Activated naive CD8-positive, alpha-beta T cell (primary cell): ENCODE results near the gene AQP1.

Experiments
- H3K27ac Mint-ChIP-seq: one replicate; pipeline ENCODE4 v1.8.0; 2021; ENCODE audit warnings: mixed read lengths
- H3K27me3 Mint-ChIP-seq: one replicate; pipeline ENCODE4 v1.8.0; 2021; ENCODE audit warnings: mixed read lengths
- H3K36me3 Mint-ChIP-seq: one replicate; pipeline ENCODE4 v1.8.0; 2021; ENCODE audit warnings: mixed read lengths
- H3K4me1 Mint-ChIP-seq: one replicate; pipeline ENCODE4 v1.8.0; 2021; ENCODE audit warnings: low read depth, mixed read lengths
- H3K4me3 Mint-ChIP-seq: one replicate; pipeline ENCODE4 v1.8.0; 2021; ENCODE audit warnings: mild to moderate bottlenecking, mixed read lengths
- H3K9me3 Mint-ChIP-seq: one replicate; pipeline ENCODE4 v1.8.0; 2021; ENCODE audit warnings: low read depth, mixed read lengths

Gene AQP1

DNA sequence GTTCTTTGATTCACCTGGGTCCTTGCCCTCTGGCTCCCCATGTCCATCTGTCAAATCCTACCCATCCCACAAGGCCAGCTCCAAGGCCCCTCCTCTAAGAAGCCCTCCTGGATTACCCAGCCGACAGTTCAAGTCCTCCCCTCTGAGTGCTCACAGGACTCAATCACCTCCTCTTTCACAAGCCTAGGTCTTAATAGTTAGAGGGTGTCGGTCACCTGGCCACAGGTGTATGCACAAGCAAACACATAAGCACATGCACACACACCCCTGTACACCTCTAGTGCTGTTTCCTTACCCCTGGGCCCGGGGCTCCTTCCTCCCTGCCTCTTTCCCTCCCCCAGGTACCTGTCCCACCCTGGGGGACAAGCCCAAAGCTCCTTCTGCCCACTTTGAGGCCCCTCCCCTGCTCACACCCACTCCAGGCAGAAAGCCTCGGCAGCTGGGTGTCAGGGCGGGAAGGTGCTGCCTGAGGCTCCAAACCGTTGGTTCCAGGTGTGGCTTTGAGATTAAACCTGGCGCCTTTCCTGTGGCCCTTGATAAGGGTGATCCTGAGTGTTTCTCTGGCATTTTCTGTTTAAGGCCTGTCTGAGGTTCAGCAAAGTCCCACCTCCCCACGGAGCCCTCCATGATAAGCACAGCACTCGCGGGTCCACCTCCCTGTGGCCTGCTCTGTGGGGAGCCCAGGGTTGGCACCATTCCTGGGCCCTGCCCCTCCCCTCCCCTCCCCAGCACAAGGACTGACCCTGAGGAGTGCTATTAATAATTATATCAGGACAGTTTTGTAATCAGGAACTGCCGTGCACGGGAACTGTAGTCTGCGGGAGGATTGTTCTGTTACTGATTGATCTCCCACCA, 14.6 kb upstream of the AQP1 start:
- Mint-ChIP-seq H3K9me3 (no peaks in the 10 kb centered on the region), H3K36me3 (no peaks in the 10 kb centered on the region), H3K27me3 (no peaks in the 10 kb centered on the region), H3K27ac (no peak overlapping the region), H3K4me1 (no peaks in the 10 kb centered on the region), H3K4me3 (no peak overlapping the region)

DNA sequence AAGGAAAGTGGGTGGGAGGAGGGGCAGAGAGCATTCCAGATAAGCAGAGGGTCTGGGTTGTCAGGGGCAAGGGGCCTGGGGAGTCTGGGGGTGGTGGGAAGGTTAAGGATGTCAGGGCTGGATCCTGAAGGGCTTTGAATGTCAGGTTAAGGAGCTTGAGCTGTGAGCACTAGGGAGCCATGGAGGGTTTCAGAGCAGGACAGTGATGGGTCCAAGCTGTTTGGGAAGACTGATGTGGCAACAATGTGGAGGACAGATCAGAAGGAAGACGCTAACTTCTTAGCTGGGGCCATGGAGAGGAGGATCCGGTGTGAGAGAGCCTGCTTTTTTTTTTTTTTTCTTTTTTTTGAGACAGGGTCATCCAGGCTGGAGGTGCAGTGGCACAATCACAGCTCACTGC, 13.9 kb upstream of the AQP1 start:
- H3K4me1 Mint-ChIP-seq: no peaks in the 10 kb centered on the region
- no peak overlapping the region for H3K27ac Mint-ChIP-seq
- H3K4me3 Mint-ChIP-seq: no peak overlapping the region
- H3K36me3 Mint-ChIP-seq: no peaks in the 10 kb centered on the region
- no peaks in the 10 kb centered on the region for H3K9me3 Mint-ChIP-seq
- H3K27me3 Mint-ChIP-seq: no peaks in the 10 kb centered on the region

DNA sequence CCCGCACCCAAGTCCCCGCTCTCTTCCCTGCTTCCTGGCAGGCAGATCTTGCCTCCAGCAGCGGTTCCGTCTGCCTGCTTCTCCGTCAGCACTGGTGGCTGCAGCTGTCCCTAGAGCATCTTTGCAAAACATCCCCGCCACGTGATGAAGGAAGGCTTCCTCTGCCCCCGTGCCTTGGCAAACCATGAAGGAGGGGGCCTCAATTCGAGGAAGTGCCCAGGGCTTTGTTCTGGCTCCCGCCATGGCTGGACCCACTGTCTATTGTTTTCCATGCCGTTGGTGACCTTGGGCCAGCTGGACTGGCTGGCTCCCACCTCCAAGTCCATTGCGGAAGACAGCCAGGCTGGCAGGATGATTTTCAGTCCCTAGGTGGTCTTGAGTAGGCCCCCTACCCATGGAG, 13.2 kb upstream of the AQP1 start:
- Mint-ChIP-seq H3K4me3 (no peak overlapping the region), H3K27ac (no peak overlapping the region)

DNA sequence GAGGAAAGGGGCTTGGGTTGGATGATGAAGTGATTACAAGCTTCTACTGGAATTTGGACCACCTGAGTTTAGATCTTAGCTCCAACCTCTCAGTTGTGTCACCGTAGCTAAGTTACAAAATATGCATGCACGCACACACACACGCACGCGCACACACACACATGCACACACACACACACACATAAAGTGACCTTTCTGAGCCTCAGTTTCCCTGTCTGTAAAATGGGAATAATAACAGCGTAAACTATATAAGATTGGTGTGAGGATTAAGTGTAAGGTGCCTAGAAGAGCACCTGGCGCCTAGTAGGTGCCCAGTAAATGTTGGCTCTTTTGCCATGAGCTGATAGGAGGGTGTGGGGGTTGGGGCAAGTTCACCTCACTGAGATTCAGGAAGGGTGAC, 12.6 kb upstream of the AQP1 start:
- Mint-ChIP-seq H3K4me1 (no peaks in the 10 kb centered on the region), H3K27ac (no peak overlapping the region), H3K36me3 (no peaks in the 10 kb centered on the region), H3K27me3 (no peaks in the 10 kb centered on the region), H3K4me3 (no peak overlapping the region), H3K9me3 (no peaks in the 10 kb centered on the region)

More for the DNA sequence above, 13.2 kb upstream of the AQP1 start:
- Mint-ChIP-seq H3K36me3 (no peaks in the 10 kb centered on the region), H3K4me1 (no peaks in the 10 kb centered on the region), H3K27me3 (no peaks in the 10 kb centered on the region), H3K9me3 (no peaks in the 10 kb centered on the region)

DNA sequence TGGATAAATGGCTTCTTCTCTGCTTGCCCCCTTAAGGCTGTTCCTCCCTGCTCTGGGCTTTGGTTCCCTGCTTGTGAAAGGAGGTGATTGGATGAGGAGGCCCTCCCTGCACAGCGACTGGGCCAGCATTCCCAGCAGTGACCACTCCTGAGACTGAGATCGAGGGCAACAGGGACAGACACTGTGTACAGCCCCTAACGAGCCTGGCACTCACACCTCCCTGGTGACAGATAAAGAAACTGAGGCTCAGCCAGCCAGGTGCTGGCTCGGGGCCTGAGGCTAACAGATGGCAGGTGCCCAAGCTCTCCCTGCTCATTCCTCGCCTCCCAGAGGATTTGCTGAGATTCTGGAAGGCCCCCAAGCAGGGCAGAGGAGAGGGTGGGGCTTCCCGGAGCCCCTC, 12.0 kb upstream of the AQP1 start:
- Mint-ChIP-seq H3K9me3 (no peaks in the 10 kb centered on the region), H3K27ac (no peak overlapping the region), H3K27me3 (no peaks in the 10 kb centered on the region), H3K4me3 (no peak overlapping the region), H3K36me3 (no peaks in the 10 kb centered on the region), H3K4me1 (no peaks in the 10 kb centered on the region)

DNA sequence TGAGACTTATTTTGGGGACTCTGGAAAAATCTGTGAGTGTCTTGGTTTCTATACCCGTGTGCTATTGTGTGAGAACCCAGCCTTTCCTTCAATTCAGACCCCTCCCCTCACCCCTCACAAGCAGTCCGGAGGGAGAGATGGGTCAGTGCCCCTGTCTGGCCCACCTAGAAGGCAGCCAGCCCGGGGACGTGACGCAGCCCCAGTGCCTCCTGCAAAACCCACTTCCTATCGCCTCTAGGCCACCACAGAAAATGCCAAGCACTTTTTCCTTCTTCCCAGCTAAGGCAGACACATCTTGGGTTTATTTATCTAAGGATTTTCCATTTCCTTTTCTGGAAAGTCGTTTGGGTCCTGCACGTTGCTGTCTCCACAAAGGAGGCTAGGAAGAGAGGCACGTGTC, 11.6 kb upstream of the AQP1 start:
- H3K9me3 Mint-ChIP-seq: no peaks in the 10 kb centered on the region

DNA sequence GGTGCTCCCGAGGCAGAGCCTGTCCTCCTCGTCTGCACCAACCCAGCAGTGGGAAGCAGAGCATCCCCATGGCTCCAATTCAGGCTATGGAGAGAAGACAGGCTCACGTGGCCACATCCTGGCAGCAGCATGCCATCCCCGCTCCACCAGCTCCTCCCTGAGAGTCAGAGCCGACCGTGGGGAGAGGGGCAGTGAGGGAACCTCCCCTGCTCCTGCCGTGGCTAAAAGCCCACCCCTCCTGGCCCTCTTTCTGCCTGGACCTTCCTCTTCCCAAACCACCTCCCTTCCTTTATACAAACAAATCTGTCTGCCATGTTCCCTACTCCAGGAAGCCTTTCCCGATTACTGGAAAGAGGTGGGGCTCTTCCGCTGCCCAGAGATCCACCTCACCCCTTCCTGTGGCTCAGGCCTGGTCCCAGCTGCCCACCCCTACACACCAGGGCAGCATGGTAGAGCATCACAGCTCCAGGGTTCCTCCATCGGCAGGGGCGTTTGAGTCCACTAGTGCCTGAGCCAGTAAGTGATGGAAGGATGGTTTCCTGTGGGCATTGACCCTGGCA, 10.8 kb upstream of the AQP1 start:
- no peaks in the 10 kb centered on the region for H3K4me1 Mint-ChIP-seq
- no peak overlapping the region for H3K4me3 Mint-ChIP-seq
- H3K36me3 Mint-ChIP-seq: no peaks in the 10 kb centered on the region
- no peaks in the 10 kb centered on the region for H3K9me3 Mint-ChIP-seq
- no peak overlapping the region for H3K27ac Mint-ChIP-seq
- no peaks in the 10 kb centered on the region for H3K27me3 Mint-ChIP-seq

More for the DNA sequence above, 11.6 kb upstream of the AQP1 start:
- Mint-ChIP-seq H3K27ac (no peak overlapping the region), H3K27me3 (no peaks in the 10 kb centered on the region), H3K4me3 (no peak overlapping the region), H3K4me1 (no peaks in the 10 kb centered on the region), H3K36me3 (no peaks in the 10 kb centered on the region)

DNA sequence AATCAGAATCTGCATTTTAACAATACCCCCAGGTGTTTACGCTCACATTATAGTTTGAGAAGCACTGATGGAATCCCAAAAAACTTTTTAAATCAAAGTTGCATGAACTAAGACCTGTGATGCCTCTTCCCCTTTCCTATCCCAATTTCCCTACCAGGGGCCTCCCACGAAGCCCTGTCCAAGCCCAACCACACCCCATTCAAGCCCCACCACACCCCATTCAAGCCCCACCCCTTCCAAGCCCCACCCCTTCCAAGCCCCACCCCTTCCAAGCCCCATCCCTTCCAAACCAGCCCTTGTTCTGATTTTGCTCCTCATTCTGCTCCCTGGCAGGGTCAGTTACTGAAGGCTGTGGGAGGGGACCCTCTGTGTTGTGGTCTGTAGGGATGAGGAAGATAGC, 9.8 kb upstream of the AQP1 start:
- Mint-ChIP-seq H3K4me3 (no peak overlapping the region), H3K27ac (no peak overlapping the region), H3K36me3 (no peaks in the 10 kb centered on the region), H3K9me3 (no peaks in the 10 kb centered on the region), H3K27me3 (no peaks in the 10 kb centered on the region), H3K4me1 (no peaks in the 10 kb centered on the region)

DNA sequence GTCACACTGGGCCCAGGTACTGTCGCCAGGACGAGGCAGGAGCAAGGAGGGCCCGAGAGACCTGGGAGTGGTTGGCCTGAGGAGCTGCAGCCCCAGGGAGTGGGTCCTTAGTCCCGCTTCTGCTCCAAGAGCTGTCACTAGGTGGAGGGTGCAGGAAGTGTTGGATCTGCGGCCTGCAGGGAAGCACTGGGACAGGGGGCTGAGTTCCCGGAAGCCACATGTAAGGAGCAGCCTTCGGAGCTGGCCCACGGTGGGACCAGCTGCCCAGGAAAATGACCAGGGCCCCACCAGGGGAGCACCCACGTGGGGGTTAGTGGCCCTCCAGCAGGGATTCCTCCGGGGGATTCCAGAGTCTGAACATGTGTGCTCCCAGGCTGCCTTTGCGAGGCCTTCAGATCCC, 9.2 kb upstream of the AQP1 start:
- no peak overlapping the region for H3K4me3 Mint-ChIP-seq
- no peaks in the 10 kb centered on the region for H3K4me1 Mint-ChIP-seq
- no peaks in the 10 kb centered on the region for H3K36me3 Mint-ChIP-seq
- no peaks in the 10 kb centered on the region for H3K9me3 Mint-ChIP-seq
- H3K27me3 Mint-ChIP-seq: no peaks in the 10 kb centered on the region
- no peak overlapping the region for H3K27ac Mint-ChIP-seq

DNA sequence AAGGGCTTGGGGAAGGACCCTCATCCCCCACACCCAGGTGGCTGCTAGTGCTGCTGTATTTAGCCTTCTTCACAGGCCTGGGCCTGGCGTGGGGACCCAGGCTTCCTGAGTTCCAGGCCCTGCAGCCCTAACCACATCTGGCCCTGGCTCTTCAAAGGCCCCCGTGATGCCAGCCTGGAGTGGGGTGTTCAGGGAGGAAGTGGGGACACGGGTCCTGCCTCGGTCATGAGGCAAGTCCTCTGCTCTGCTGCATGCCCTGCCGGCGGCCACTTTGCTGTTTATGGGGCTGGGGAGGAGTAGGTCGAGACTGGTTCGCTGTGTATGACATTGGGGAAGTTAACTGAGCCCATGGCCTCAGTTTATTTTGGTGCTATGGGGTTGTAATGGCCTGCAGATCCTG, 8.5 kb upstream of the AQP1 start:
- H3K4me1 Mint-ChIP-seq: no peaks in the 10 kb centered on the region
- H3K27me3 Mint-ChIP-seq: no peaks in the 10 kb centered on the region
- H3K9me3 Mint-ChIP-seq: no peaks in the 10 kb centered on the region
- no peak overlapping the region for H3K27ac Mint-ChIP-seq
- H3K36me3 Mint-ChIP-seq: no peaks in the 10 kb centered on the region
- no peak overlapping the region for H3K4me3 Mint-ChIP-seq

DNA sequence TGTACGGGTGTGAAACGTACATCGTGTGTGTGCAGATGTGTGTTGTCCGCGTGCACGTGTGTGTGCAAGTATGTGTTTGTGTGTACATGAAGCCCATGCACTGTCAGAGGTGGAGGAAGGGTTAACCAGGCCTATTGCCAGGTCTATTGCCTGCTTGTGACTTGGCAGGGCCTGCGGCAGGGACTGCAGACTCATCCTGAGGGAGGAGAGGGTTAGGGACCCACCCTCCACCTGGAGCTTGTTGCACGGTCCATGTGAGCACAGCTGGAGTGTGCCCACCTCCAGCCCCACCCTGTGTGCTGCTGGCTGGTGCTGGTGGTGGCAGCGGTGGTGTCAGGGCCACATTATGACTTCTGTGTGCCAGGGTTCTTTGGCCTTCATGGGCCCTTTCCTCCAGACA, 7.1 kb upstream of the AQP1 start:
- no peak overlapping the region for H3K27ac Mint-ChIP-seq
- H3K27me3 Mint-ChIP-seq: no peaks in the 10 kb centered on the region
- H3K9me3 Mint-ChIP-seq: no peaks in the 10 kb centered on the region
- H3K4me1 Mint-ChIP-seq: no peaks in the 10 kb centered on the region
- H3K36me3 Mint-ChIP-seq: no peaks in the 10 kb centered on the region
- H3K4me3 Mint-ChIP-seq: no peak overlapping the region

DNA sequence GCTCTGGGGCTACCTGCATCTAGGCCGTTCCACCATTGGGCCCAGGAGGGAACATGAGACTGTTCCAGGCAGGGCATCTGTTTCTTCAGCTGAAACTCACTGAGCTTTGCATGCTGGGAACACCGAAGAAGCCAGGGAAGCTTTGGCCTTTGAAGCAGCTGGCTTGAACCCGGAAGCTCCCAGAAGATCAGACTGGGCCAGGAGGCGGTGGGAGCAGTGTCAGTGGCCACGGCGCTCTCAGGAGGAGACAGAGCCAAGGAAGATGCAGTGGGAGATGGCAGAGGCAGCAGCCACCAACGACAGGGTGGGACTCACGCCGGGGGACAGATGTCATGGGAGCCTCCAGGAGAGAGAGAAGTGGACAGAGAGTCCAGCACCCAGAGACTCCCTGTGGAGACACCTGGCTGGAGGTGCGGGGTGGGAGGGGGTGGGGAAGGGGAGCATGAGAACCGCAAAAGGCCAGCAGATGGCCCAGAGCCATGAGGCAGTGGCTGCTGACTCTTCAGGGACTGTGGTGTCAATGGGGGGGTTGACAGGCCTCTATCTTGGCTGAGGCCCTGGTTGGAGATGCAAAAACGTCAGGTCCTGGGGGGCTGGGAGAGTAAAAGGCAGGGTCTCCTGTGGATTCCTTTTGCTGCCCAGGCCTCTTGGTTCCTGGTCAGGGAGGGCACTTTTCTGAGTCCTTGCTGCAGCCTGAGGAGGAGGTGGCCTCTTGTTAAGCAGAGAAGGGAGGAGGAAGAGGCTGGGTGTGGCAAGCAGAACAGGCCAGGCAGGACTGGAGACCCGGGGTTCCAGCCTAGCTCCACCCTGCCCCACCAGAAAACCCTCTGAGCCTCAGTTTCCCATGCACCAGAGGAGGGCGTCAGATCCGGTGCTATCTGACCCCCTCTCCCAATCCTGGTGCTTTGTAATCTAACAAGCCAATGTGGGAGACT, 6.3 kb upstream of the AQP1 start:
- no peaks in the 10 kb centered on the region for H3K9me3 Mint-ChIP-seq
- no peak overlapping the region for H3K4me3 Mint-ChIP-seq
- no peaks in the 10 kb centered on the region for H3K4me1 Mint-ChIP-seq
- no peaks in the 10 kb centered on the region for H3K36me3 Mint-ChIP-seq
- H3K27me3 Mint-ChIP-seq: no peaks in the 10 kb centered on the region
- H3K27ac Mint-ChIP-seq: no peak overlapping the region

DNA sequence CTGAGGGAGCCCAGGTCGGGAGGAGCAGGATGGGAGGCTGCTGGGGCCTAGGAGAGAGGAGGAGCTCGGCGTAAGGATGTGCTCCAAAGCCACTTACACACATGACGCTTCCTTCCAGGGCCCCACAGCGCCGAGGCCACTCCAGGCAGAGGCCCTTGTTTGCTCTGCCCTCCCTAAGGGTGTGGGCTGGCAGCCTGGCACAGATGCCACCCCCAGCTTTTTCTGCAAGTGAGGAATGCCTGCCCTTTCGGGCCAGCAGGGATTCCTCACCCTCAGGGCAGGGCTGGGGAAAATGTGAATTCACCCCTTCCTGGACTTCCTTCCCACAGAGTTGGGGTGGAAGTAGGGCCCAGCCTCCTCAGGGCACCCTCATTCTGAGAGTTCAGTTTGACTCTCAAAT, 5.6 kb upstream of the AQP1 start:
- Mint-ChIP-seq H3K27ac (no peak overlapping the region), H3K36me3 (no peaks in the 10 kb centered on the region), H3K4me3 (no peak overlapping the region), H3K9me3 (no peaks in the 10 kb centered on the region), H3K27me3 (no peaks in the 10 kb centered on the region), H3K4me1 (no peaks in the 10 kb centered on the region)

DNA sequence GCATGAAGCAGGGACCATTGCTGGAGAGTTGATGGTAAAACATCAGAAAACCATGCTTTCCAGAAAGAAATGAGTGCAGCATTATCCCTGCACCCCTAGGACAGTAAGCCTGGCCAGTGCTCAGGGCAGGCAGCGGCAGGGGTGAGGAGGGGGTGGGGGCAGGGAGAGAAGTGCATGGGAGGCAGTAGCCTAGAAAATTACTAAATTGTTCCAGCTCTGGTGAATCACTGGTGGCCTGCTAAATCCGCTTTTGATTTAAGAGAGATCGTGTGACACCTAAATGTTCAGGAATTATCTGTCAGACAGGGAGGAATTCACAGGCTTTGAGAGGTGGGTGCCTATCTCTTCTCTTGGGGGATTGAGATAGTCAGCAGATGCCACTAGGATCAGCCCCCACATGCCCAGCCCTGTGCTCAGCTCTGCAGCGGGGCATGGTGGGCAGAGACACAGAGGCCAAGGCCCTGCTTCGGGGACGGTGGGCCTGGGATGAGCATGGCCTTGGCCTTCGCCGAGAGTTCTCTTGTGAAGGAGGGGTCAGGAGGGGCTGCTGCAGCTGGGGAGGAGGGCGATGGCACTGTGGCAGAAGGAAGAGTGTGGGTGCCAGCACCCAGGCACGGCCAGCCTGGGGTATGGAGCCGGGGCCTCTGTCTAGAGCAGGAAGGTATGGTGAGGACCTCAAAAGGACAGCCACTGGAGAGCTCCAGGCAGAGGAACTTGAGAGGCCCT, 5.0 kb upstream of the AQP1 start:
- Mint-ChIP-seq H3K4me3 (no peak overlapping the region), H3K27ac (no peak overlapping the region), H3K9me3 (no peaks in the 10 kb centered on the region), H3K4me1 (no peaks in the 10 kb centered on the region), H3K27me3 (no peaks in the 10 kb centered on the region), H3K36me3 (no peaks in the 10 kb centered on the region)
